K562 treated with DMSO at 1 percent for 12 hours (cell line): Measurements from ENCODE around the gene ZNF547. TPM values are rescaled to one million over a fixed set of nuclear protein-coding genes. Genes with fewer than 3 reads are reported as not detected.

Experiments
- total RNA-seq: library from RNA; unstranded; fragments of 300-600 nt; gene quantifications from 2 replicates; pipeline ENCODE4 v1.2.3, GENCODE V29; 2022; ENCODE audit not compliant: insufficient read depth

The ZNF547 gene
- total RNA-seq: 1.3 and 3.0 TPM in 2 replicates

DNA sequence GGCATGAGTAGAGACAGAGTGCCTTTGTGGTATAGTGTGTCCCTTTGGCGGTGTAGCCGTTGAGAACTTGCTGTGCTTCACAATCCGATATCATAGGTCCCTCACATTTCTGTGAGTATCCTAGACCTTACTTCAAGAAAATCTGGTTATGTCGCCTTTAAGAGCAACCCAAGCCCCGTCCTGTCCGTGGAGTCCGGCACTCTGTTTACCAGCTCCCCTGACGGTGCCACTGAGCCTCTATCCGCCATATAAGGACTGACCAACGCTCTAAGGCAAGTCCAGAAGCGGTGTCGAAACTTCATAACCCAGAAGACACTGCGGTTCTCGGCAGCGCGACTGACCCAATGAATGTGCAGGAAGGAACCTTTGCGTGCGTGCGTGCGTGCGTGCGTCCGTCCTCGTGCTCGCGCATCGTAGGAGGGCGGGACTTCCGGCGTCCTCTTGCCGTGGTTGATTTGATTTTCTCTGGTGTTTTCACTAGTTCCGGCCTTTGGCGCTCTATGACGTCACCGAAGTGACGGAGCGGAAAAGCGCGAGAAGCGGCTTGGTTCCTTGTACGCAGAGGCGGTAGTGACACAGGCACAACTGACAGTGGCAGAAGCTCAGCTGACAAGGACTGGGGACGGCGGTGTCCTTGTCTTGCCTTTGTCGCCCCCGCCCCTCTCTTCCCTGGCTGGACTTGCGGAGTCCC lies at the start of gene ZNF547, which contains the start of gene TRAPPC2B:
Gene ZNF547 (plus strand): TSS at position 555 of the 691 bp plus-strand sequence. CDS start 5,005 bp downstream, outside the sequence.
Gene TRAPPC2B (plus strand): TSS at position 555 of the 691 bp plus-strand sequence. CDS start 1,283 bp downstream, outside the sequence.

DNA sequence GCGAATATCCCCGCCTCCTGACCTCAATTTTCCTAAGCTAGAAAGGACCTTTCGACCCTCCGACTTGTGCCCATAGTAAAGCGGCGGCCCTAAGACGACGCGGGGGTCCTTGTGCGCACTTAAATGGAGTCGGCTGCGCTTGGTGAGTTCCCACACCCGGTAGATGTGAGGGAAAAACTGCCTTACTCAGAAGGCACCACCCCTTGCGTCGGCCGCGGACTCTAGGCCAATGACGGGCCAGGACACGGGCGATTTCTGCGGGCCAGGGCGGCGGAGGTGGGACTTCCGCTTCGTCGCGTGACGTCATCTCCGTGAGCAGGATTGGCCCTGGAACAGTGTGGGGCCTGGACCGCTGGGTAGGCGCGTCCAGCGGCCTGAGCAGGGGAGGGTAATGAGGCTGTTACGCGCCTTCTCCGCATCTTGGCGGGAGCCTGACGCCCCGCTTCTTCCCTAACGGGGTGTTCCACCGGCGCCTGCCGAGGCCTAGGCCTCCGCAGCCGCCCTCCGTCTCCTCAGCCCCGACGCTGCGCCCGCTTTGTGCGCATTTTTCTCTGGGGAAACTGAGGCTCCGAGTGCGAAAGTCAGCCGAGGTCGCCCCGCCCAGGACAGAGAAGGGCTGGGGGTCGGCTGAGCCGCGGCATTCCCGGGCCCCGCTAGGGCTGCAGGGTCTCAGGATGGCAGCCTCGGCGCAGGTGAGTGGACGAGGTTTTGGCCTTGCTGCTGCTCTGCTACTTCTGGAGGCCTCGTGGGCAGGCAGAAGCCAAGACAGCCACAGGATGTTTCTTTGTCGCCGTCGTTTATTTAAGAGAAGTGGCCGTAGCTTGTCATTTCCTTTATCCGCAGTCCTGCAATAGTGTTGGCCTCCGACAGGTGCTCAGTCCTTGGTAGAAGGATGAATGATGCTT lies 42.9 kb upstream of the ZNF547 start, which contains the start of gene ZNF543:
Gene ZNF543 (plus strand): TSS at position 293 of the 905 bp plus-strand sequence. CDS start 382 bp downstream, at position 675.

DNA sequence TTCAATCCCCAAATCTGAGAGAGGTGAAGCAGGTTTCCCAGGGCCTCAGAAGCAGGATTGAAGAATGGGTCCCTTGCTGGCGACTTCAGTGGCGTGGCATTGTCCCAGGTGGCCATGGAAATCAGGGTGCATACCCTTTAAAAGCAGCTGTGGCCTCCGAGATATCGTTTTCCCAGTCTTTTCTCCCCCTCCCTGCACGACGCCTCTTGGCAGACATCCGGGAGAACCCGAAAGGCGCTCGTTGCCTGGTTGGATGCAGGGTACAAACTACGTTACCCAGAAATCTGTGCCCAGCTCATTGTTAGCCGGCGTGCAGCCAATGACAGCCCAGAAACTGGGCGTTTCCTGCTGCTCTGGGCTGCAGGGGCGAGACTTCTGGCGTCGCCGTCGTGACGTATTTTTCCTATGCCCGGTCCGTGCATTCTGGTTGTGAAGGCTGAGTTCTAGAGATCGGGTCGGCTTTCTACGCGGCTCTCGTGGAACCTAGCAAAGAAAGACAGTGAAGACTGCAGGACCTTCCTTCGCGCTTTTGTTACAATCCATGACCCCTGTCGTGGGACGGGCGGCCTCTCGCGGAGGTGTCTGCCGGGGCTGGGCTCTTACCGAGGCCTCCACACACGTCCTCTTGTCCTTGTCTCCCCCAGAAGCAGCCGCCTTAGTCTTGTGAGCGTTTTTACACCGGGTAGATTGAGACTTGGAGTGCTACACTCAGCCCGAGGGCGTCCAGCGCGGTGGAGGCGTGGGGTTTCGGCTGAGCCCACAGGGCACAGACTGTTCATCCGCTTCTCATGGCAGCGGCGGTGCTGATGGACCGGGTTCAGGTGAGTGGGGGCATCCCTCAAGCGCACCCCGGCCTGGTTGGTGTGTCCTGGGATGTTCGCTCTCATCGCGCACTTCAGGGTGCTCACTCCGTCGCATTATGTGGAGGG lies 12.2 kb upstream of the ZNF547 start, which contains the start of gene ZNF304:
Gene ZNF304 (plus strand): TSS at position 395 of the 929 bp plus-strand sequence. CDS start 394 bp downstream, at position 789.

DNA sequence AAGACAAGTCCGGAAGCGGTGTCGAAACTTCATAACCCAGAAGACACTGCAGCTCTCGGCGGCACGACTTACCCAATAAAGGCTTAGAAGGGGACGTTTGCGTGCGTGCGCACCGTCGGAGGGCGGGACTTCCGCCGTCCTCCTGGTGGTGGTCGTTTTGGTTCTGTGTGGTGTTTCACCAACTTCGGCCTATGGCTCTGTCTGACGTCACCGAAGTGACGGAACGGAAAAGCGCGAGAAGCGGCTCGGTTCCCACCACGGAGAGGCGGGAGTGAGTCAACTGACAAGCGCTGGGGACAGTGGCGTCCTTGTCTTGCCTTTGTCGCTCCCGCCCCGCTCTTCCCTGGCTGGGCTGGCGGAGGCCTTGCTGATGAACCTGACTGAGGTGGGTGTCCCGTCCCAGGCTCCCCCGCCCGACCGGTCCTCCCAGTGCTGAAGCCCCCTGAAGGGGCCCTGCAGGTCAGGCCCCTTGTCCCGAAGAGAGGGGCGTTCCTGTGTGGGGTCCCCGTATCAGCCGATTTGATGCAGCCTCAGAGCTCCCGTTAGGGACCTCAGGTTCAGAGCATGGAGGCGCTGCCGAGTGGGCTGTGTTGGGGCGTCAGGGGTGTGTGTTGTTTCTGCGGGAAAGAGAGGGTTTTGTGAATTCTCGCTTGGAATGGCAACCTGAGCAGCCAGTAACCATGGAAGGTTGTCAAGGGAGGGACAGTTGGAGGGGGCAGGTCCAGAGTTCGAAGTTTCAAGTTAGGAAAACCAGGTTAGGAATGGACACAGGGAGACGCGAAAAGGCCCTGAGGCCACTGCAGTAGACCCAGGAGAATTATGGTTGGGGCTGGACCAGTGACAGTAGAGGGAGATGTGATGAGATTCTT lies 26.6 kb downstream of the ZNF547 start, which contains the start of gene ZNF548:
Gene ZNF548 (plus strand): TSS at position 125 of the 869 bp plus-strand sequence. CDS start 246 bp downstream, at position 371.

DNA sequence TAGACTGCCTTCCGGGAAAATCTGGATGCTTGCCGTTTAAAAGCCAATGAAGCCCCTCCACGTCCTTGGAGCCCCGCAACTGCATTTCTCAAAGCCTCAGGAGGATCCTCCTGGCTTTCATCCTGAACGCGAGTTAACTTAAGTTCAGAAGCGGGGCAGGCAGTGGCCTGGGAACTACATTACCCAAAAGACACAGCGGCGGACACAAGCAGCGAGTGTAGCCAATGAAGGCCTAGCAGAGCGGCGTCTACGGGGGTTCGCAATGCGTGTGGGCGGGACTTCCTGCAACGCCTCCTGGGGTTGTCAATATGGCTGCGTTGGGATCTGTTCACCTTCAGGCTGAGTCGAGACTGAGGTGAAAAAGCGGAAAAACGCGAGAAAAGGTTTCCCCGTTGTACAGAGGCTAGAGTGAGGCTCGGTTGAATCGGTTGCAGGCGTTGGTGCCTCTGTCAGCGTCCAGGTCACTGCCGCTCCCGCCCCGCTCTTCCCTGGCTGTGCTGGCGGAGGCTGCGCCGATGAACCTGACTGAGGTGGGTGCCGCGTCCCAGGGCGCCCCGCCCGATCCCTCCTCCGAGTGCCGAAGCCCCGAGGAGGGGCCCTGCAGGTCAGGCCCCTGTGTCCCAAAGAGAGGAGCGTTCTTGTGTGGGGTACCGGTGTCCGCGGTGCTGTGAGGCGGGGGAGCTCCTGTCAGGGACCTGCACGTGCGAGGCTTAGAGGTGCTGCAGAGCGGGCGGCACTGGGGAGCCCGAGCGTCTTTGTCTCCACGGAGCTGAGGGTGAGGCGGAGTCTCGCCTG lies 47.7 kb downstream of the ZNF547 start, which contains the start of gene ZNF17:
Gene ZNF17 (plus strand): TSS at position 285 of the 795 bp plus-strand sequence. CDS start 2,455 bp downstream, outside the sequence.

Other genes starting within 250 kb of the ZNF547 start
- not detected in 2 replicates for gene USP29, start 243.6 kb upstream of the ZNF547 start, total RNA-seq
- gene ZIM3, start 218.3 kb upstream of the ZNF547 start, total RNA-seq: not detected in 2 replicates
- gene DUXA, start 196.1 kb upstream of the ZNF547 start, total RNA-seq: 0.85 TPM in 1 of 2 replicates, not detected in the other
- 0.27 and 2.0 TPM in 2 replicates for gene ZNF264, start 172.1 kb upstream of the ZNF547 start, total RNA-seq
- 9.3 and 10.7 TPM in 2 replicates for gene AURKC, start 132.5 kb upstream of the ZNF547 start, total RNA-seq
- 0.45 and 2.5 TPM in 2 replicates for gene ZNF805, start 122.9 kb upstream of the ZNF547 start, total RNA-seq
- gene ZNF460, start 83.1 kb upstream of the ZNF547 start, total RNA-seq: 2.0 TPM in 1 of 2 replicates, not detected in the other
- gene ZNF543, start 43.1 kb upstream of the ZNF547 start, total RNA-seq: 0.63 and 2.8 TPM in 2 replicates
- 0.90 and 3.1 TPM in 2 replicates for gene ZNF304, start 12.3 kb upstream of the ZNF547 start, total RNA-seq
- 6.2 and 8.9 TPM in 2 replicates for gene TRAPPC2B, start within 50 bp of the ZNF547 start, total RNA-seq
- 0.81 and 5.3 TPM in 2 replicates for gene ZNF548, start 26.3 kb downstream of the ZNF547 start, total RNA-seq
- 4.8 and 9.6 TPM in 2 replicates for gene ZNF17, start 47.6 kb downstream of the ZNF547 start, total RNA-seq
- gene ZNF749, start 71.8 kb downstream of the ZNF547 start, total RNA-seq: 9.4 and 15.0 TPM in 2 replicates
- gene VN1R1, start 93.6 kb downstream of the ZNF547 start, total RNA-seq: not detected in 2 replicates
- gene ZNF772, start 114.0 kb downstream of the ZNF547 start, total RNA-seq: 0.44 and 2.1 TPM in 2 replicates
- gene ZNF419, start 124.2 kb downstream of the ZNF547 start, total RNA-seq: 1.3 TPM in 2 replicates
- gene ZNF773, start 136.4 kb downstream of the ZNF547 start, total RNA-seq: 1.3 TPM in 1 of 2 replicates, not detected in the other
- 0.16 TPM in 1 of 2 replicates, not detected in the other for gene ZNF549, start 163.8 kb downstream of the ZNF547 start, total RNA-seq
- gene ZNF550, start 196.3 kb downstream of the ZNF547 start, total RNA-seq: 2.5 and 3.1 TPM in 2 replicates
- gene ZNF416, start 215.4 kb downstream of the ZNF547 start, total RNA-seq: 1.3 and 2.0 TPM in 2 replicates
- gene ZIK1, start 220.6 kb downstream of the ZNF547 start, total RNA-seq: 0.36 TPM in 1 of 2 replicates, not detected in the other
- gene ZNF530, start 236.3 kb downstream of the ZNF547 start, total RNA-seq: 5.8 and 6.7 TPM in 2 replicates